ENCODE measurements around the gene MDH2.

Gene MDH2

DNA sequence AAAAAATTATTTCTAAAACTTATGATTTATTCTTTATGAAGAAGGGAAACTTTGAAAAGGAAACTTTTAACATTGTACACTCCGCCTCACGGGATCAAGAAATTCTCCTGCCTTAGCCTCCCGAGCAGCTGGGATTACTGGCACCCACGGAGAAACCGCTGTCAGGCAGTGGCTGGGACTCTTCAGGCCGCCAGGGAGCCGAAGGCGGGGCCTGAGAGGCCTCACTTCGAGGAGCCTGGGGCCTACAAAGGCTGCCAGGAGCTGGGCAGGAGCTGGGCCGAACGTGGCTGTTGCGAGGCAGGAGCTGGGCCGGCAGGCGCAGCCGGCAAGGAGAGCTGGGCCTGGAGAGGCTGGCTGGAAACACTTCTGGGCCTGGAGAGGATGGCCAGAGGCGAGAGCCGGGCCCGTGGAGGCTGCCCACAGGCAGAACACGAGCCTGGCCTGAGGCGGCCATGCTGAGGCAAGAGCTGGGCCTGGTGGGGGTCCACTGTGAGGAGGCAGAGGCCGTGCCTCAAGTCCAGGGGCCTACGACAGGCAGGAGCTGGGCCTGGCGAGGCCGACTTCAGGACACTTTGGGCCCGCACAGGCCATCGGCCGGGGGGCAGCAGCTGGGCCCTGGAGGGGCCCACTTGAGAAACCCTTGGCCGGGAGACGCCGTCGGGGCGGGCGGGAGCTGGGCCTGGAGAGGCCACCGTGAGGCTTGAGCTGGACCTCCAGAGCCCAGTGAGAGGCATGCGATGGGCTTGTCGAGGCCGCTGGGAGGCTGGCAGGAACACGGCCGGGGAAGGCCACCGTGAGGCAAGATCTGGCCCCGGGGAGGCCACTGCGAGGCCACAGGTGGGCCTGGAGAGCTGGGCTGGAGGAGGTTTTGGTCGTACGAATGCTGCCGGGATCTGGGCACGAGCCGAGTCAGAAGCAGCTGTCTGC lies 23.7 kb downstream of the MDH2 start:
- no peak overlapping the region for H3K4me3 ChIP-seq (ENCODE audit: control insufficient read depth, low read depth, low read length)
- DNase-seq (ENCODE audit: low read depth) = no peak
- TF ChIP-seq, protein P1, sequence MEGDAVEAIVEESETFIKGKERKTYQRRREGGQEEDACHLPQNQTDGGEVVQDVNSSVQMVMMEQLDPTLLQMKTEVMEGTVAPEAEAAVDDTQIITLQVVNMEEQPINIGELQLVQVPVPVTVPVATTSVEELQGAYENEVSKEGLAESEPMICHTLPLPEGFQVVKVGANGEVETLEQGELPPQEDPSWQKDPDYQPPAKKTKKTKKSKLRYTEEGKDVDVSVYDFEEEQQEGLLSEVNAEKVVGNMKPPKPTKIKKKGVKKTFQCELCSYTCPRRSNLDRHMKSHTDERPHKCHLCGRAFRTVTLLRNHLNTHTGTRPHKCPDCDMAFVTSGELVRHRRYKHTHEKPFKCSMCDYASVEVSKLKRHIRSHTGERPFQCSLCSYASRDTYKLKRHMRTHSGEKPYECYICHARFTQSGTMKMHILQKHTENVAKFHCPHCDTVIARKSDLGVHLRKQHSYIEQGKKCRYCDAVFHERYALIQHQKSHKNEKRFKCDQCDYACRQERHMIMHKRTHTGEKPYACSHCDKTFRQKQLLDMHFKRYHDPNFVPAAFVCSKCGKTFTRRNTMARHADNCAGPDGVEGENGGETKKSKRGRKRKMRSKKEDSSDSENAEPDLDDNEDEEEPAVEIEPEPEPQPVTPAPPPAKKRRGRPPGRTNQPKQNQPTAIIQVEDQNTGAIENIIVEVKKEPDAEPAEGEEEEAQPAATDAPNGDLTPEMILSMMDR (IDR thresholded peaks at IDR 0.05; ENCODE audit: control insufficient read depth, insufficient read depth, low read depth, low read length, missing control alignments) = no peak

DNA sequence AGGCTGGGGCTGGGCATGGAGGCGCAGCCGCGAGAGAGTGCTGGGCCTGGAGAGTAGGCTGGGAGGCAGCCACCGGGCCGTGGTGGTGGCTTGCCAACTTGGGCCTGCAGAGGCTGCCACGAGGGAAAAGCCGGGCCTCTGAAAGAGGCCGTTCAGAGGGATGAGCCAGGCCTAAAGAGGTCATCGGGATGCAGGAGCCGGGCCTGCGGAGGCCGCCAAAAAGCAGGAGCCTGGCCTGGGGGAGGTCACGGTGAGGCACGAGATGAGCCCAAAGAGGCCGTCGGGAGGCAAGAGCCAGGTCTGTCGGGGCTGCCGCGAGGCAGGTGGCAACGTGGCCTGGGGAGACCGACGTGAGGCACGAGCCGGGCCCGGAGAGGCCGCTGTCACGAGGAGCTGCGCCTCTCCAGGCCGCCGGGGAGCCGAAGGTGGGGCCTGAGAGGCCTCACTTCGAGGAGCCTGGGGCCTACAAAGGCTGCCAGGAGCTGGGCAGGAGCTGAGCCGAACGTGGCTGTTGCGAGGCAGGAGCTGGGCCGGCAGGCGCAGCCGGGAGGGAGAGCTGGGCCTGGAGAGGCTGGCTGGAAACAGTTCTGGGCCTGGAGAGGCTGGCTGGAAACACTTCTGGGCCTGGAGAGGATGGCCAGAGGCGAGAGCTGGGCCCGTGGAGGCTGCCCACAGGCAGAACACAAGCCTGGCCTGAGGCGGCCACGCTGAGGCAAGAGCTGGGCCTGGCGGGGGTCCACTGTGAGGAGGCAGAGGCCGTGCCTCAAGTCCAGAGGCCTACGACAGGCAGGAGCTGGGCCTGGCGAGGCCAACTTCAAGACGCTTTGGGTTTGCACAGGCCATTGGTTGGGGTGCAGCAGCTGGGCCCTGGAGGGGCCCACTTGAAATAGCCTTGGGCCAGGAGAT lies 24.6 kb downstream of the MDH2 start:
- DNase-seq (ENCODE audit: low read depth) = no peak
- TF ChIP-seq, protein P1 (IDR thresholded peaks at IDR 0.05; ENCODE audit: control insufficient read depth, insufficient read depth, low read depth, low read length, missing control alignments) = no peak
- H3K4me3 ChIP-seq (ENCODE audit: control insufficient read depth, low read depth, low read length) = no peak overlapping the region

DNA sequence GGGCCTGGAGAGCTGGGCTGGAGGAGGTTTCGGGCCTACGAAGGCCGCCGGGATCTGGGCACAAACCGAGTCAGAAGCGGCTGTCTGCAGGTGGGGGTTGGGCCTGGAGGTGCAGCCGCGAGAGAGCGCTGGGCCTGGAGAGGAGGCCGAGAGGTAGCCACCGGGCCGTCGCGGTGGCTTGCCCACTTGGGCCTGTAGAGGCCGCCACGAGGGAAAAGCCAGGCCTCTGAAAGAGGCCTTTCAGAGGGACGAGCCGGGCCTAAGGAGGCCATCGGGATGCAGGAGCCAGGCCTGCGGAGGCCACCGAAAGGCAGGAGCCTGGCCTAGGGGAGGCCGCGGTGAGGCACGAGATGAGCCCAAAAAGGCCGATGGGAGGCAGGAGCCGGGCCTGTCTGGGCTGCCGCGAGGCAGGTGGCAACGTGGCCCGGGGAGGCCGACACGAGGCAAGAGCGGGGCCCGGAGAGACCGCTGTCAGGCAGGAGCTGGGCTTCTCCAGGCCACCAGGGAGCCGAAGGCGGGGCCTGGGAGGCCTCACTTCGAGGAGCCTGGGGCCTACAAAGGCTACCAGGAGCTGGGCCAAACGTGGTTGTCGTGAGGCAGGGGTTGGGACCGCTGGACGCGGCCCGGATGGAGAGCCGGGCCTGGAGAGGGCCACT lies 25.6 kb downstream of the MDH2 start:
- TF ChIP-seq, protein P1 (IDR thresholded peaks at IDR 0.05; ENCODE audit: control insufficient read depth, insufficient read depth, low read depth, low read length, missing control alignments) = no peak
- no peak for DNase-seq (ENCODE audit: low read depth)
- H3K4me3 ChIP-seq (ENCODE audit: control insufficient read depth, low read depth, low read length) = no peak overlapping the region

DNA sequence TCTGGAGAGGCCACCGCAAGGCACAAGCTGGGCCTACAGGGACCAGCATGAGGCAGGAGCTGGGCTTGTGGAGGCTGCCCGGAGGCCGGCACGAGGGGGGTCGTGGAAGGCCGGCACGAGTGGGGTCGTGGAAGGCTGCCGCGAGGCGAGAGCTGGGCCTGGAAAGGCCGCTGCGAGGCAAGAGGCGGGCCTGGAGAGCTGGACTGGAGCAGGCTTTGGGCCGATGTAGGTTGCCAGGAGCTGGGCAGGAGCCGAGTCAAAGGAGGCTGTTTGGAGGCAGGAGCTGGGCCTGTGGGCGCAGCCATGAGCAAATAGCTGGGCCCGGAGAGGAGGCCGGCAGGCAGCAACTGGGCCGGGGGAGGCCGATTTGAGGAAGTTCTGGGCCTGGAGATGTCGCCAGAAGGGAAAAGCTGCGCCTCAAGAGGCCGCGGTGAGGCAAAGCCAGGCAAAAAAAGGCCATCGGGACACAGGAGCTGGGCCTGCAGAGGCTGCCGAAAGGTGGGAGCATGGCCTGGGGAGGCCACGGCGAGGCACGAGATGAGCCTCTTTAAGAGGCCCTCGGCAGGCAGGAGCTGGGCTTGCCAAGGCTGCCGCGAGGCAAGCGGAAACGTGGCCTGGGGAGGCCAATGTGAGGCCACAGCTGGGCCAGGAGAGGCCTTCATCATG lies 26.5 kb downstream of the MDH2 start:
- TF ChIP-seq, protein P1 (IDR thresholded peaks at IDR 0.05; ENCODE audit: control insufficient read depth, insufficient read depth, low read depth, low read length, missing control alignments) = no peak
- DNase-seq (ENCODE audit: low read depth) = no peak
- H3K4me3 ChIP-seq (ENCODE audit: control insufficient read depth, low read depth, low read length) = no peak overlapping the region

DNA sequence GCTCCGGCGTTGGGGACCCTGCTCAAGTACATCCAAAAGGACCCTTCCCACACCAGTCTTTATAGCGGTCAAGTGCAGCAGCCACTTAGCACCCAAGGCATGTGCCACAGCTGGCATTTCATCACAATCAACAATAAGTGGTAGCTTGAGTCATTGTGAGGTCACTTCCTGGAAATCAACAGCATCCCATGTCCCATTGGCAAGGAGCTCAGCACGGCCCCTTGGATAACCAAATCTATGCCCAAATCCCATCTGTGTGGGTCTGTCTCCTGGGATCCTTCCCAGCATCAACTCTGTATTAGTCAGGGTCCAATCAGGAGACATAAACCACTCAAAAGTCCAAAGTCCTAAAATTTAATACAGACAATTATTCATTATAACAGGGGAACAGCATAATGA lies 27.1 kb downstream of the MDH2 start:
- H3K4me3 ChIP-seq (ENCODE audit: control insufficient read depth, low read depth, low read length) = no peak overlapping the region
- no peak for DNase-seq (ENCODE audit: low read depth)
- TF ChIP-seq, protein P1 (IDR thresholded peaks at IDR 0.05; ENCODE audit: control insufficient read depth, insufficient read depth, low read depth, low read length, missing control alignments) = no peak

DNA sequence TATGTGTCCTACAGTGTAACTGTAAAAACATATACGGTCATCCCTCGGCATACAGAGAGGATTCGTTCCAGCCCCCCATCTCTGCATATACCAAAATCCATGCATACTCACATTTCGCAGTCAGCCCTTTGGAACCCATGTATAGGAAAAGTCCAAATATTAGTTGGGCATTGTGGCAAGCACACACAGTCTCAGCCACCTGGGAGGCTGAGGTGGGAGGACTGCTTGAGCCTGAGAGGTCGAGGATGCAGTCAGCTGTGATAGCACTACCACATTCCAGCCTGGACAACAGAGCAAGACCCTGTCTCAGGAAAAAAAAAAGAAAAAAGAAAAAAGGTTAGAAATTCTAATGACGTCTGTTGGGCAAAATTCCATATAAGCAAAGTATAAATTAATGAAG lies 29.1 kb downstream of the MDH2 start:
- H3K4me3 ChIP-seq (ENCODE audit: control insufficient read depth, low read depth, low read length) = no peak overlapping the region
- TF ChIP-seq, protein P1 (IDR thresholded peaks at IDR 0.05; ENCODE audit: control insufficient read depth, insufficient read depth, low read depth, low read length, missing control alignments) = no peak
- no peak for DNase-seq (ENCODE audit: low read depth)

Data from AG09309 (cell line).